Prostate gland (tissue), 2 donors: Measurements from ENCODE around the gene TIGIT.

Source experiments
- POLR2AphosphoS5 ChIP-seq: sonication (generic); formaldehyde crosslinking; IDR thresholded peaks from one replicate; pipeline ENCODE4 v1.6.1; 2017; ENCODE audit warnings: antibody characterized with exemption
- TF ChIP-seq, protein P1 (sequence below), 4 experiments: fragments of 200-600 bp in 2 of 4; fragments of 450-650 bp in 2 of 4; sonication (generic) in 2 of 4; IDR thresholded peaks; 1 replicate in 3 of 4; 2 replicates in 1 of 4; pipeline ENCODE4 v1.5.1; 2016 to 2019; ENCODE audit warnings: antibody characterized with exemption in 4 of 4, mild to moderate bottlenecking in 2 of 4, moderate library complexity in 2 of 4

DNA sequence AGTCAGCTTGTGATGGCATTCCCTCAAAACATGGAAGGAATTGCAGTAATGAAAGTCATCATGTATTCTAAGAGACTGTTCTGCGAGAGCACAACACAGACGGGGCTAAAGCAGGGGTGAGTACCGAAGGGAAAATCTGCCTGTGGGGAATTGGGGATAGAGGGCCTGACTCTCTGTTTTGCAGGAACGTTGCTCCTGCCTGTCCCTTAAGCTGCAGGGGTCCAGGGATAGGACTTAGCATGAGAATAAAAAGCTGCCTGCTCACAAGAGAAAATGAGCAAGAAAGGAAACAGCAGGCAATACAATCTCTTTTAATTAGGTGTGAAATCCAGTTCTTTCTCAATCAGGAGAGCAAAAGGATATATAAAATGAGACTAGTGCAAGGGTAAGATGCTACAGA lies 62.2 kb downstream of the TIGIT start:
- no peak for TF ChIP-seq POLR2AphosphoS5
- TF ChIP-seq, protein P1, sequence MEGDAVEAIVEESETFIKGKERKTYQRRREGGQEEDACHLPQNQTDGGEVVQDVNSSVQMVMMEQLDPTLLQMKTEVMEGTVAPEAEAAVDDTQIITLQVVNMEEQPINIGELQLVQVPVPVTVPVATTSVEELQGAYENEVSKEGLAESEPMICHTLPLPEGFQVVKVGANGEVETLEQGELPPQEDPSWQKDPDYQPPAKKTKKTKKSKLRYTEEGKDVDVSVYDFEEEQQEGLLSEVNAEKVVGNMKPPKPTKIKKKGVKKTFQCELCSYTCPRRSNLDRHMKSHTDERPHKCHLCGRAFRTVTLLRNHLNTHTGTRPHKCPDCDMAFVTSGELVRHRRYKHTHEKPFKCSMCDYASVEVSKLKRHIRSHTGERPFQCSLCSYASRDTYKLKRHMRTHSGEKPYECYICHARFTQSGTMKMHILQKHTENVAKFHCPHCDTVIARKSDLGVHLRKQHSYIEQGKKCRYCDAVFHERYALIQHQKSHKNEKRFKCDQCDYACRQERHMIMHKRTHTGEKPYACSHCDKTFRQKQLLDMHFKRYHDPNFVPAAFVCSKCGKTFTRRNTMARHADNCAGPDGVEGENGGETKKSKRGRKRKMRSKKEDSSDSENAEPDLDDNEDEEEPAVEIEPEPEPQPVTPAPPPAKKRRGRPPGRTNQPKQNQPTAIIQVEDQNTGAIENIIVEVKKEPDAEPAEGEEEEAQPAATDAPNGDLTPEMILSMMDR (IDR thresholded peaks at IDR 0.05), result no peak
